Hindlimb muscle (tissue), 1 donor: ENCODE results near the gene GRIA1. TPM values are rescaled to one million over a fixed set of nuclear protein-coding genes. Genes with fewer than 3 reads are reported as not detected.
"Not testable (repeated sequence)": the region's sequence is repeated elsewhere in the genome, so short reads cannot be mapped to it uniquely, and the experiment has no call there.

ENCODE experiments used
- DNase-seq: peaks from one replicate; pipeline ENCODE4 v3.0.0-alpha.2; 2013
- polyA plus RNA-seq: library from polyadenylated mRNA; unstranded; fragments of 120-200 nt; gene quantifications from one replicate; pipeline ENCODE4 v1.2.1, GENCODE V29; 2013; ENCODE audit not compliant: insufficient read length

The GRIA1 gene
- polyA plus RNA-seq, 1 donor: 0.28 TPM

DNA sequence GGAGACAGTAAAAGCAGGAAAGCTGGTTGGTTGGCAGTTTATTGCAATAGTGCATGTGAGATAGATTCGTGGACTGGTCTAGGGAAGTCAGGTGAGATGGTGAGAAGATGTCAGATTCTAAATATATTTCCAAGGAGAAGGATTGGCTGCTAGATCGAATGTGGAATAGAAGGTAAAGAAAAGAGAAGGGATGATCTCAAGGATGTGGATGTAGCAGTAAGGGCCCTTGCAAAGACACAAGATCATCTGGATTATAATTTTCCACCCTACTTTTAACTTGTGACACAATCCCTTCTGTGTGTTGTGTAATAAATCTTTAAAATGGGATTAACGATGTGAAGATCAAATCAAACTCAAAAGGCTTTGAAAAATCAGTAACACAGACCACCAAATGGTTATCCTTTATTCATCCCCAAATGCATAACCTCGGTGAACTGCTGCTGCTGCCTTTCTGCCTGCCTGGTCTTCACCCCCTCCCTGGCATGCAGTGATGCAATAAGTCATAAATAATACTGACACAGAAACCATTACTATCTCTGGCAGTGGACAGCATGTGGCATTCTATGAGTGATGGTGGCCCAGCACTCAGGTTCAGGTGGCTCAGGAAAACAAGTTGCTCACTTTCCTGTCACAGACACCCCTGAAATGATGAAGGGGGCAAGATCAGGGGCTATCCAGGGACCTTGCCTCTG, 369.9 kb downstream of the GRIA1 start:
- DNase-seq: no peak

DNA sequence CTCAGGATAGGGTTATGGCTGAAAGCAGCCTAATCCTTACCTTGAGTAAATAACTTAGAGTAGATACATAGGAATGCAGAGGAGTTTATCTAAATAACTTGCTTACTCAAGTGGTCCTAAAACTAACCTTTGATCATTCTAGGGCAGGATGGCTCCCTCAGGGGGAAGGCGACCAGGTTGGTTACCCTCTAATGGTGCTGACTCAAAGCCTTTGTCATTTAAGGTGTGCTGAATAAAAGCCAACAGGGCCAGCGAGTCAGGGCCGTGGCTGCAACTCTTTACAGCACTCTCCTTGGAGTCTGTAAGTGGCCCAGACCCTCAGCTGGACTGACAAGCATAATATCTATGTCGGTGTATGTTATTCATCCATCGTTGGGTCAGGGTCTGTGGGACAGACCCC, 372.4 kb downstream of the GRIA1 start:
- DNase-seq: not testable (repeated sequence)
